Stimulated activated naive CD8-positive, alpha-beta T cell treated with anti-CD3 and anti-CD28 coated beads, Interleukin-15, Interleukin-2, amounts not matched to agents 100 U/mL and 50 U/mL, for 24 hours (primary cell): ENCODE results near the gene ALX3.
A peak's percentile ranks its signal among the peaks of the same experiment; 100 is the strongest.

Experiments
- ATAC-seq: fragments of 150-1000 bp; cut with Tn5 transposase; one replicate; pipeline ENCODE4 v1.10.0; 2021
- DNase-seq: peaks from one replicate; pipeline ENCODE4 v3.0.0; 2021

Gene ALX3

DNA sequence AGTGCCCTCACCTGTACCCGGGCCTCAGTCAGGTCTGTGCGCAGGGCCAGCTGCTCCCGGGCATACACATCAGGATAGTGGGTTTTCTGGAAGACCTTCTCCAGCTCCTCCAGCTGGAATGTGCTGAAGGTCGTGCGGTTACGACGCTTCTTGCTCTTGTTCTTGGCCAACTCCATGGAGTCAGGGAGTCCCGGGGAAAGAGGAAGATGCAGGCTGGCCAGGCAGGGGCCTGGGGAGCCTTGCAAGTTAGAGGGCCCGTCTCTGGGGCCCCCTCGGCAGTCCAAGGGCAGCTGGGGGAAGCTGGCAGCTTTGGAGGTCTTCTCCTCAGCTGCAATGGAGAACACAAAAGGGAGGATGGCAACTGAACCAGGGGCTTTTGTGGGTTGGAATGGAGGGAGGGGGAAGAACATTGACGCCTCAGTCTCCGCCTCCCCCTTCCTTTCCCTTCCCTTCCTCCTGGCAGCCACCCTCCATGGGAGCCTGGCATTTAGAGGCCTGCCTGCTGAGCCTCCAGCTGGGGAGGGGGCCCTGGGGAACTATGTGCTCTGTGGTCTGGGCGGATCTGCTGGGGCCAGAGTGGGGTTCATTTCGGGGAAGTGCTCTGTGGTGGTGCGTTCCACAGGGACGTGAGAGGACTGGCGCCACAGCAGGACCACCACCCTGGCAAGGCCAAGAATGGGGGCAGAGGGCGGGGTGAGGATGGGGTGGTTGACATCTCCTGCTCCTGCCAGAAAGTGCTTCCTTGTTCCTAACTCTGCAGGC is 5.7 kb downstream of the ALX3 start:
- ATAC-seq (no peak), DNase-seq (no peak)

GRCh38 chr1:110063781-110064180 is 6.7 kb downstream of the ALX3 start:
- ATAC-seq (no peak), DNase-seq (no peak)

- ATAC-seq (no peak), DNase-seq (no peak)
Measured at GRCh38 chr1:110062612-110063011, 7.9 kb downstream of the ALX3 start.

GRCh38 chr1:110061341-110061740 is 9.1 kb downstream of the ALX3 start:
- no peak for ATAC-seq
- no peak for DNase-seq

DNA sequence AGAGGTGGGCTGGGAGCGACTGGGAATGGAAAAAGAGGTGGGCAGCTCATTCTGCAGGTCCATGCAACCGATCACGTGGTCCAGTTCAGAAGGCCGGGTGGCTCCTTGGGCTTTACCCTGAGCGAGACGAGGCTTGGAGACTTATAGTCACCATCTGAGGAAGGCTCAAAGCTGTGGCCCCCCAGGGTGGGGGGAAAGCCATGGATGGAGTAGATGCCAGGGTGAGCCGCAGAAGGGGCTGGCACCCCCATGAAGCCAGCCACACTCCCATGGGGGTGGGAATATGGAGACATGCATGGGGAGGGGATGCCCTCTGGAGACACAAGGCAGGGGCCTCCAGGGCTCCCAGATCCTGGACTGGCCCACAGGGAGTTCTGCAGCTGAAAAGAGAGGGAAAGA is 9.8 kb downstream of the ALX3 start:
- DNase-seq (no peak), ATAC-seq (no peak)

- DNase-seq = peak; percentile 86
Measured at GRCh38 chr1:110060034-110060661, 10.3 kb downstream of the ALX3 start.

GRCh38 chr1:110059133-110059863 is 11.2 kb downstream of the ALX3 start:
- DNase-seq (no peak), ATAC-seq (no peak)

More at GRCh38 chr1:110060034-110060661, 10.3 kb downstream of the ALX3 start:
- peak; percentile 77 for ATAC-seq

- ATAC-seq (no peak), DNase-seq (no peak)
Measured at GRCh38 chr1:110058591-110058990, 11.9 kb downstream of the ALX3 start.

DNA sequence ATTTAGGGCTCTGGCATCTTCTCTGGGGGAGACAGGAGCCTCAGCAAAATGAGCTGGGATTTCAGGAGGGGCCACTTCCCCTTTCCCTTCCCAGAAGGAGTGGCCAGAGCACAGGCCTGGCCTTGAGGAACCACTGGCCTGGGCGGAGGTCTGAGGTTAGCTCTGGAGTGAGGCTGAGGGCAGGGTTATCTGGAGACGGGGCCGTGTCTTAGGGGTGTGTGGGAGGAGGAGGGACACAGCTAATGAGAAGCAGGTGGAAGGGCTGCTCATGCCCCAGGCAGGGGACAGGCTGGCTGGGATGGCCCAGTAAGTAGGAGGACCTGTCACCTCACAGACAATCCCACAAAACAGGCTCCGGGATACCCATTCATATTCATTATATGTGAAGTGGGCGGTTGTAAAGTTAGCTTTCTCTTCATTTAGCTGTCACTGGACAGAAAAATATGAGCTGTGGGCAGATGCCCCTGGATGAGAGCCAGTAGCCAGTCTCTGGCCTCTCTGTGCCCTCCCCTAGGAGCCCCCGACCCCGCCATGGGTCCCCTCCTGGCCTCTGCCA is 12.4 kb downstream of the ALX3 start:
- ATAC-seq (no peak), DNase-seq (no peak)

DNA sequence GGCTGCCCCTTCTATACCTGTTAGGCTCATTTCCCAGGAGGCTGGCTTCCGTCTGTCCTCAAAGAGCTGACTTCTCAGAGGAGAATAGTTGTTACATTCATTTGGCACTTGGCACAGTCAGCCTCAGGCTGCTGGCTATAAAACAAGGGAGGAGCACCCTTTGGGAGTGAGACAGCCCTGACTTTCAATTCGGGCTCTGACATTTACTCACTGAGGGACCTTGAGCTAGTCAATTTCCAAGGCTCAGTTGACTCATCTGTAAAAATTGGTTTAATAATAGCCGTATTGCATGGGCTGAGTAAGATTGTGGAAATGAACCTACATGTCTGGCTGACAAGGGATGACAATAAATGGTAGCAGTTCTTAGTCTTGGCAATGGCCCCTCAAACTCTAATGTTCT is 13.7 kb downstream of the ALX3 start:
- no peak for DNase-seq
- no peak for ATAC-seq

GRCh38 chr1:110056285-110056683 is 14.2 kb downstream of the ALX3 start:
- DNase-seq = no peak

GRCh38 chr1:110055493-110056284 is 14.8 kb downstream of the ALX3 start:
- DNase-seq (no peak), ATAC-seq (no peak)

More at GRCh38 chr1:110056285-110056683, 14.2 kb downstream of the ALX3 start:
- ATAC-seq = no peak

- peak; percentile 81 for DNase-seq
- peak; percentile 72 for ATAC-seq
Measured at GRCh38 chr1:110053552-110054428, 16.7 kb downstream of the ALX3 start.

DNA sequence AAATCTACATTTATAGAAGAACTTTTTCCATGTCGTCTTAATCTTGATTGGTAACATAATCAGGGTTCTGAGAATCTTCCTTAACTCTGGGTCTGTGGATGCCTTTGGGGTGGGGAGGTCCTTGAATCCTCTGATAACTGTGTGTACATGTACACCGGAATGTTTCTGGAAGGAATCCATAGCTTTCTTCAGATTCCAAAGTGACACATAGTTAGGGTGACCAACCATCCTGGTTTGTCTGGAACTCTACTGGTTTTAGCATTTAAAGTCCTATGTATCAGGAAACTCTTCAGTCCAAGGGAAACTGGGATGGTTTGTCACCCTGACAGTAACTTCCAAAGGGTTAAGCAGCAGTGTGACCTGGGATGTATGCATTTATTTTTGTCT is 19.2 kb downstream of the ALX3 start:
- ATAC-seq (no peak), DNase-seq (no peak)

GRCh38 chr1:110050602-110051261 is 19.7 kb downstream of the ALX3 start:
- DNase-seq (no peak), ATAC-seq (no peak)

GRCh38 chr1:110049801-110050601 is 20.5 kb downstream of the ALX3 start:
- DNase-seq (no peak), ATAC-seq (no peak)

GRCh38 chr1:110048923-110049601 is 21.4 kb downstream of the ALX3 start:
- no peak for ATAC-seq
- DNase-seq = no peak

GRCh38 chr1:110048240-110048639 is 22.2 kb downstream of the ALX3 start:
- ATAC-seq (no peak), DNase-seq (no peak)

GRCh38 chr1:110047463-110047862 is 23.0 kb downstream of the ALX3 start:
- ATAC-seq = no peak
- DNase-seq = no peak
